Amygdala (tissue), 56 donors: ENCODE data around the gene GPX3.
A peak's percentile ranks its signal among the peaks of the same experiment; 100 is the strongest.

Experiments used
- DNase-seq, 56 donors: peaks; one replicate each; lab custom pipeline; 2025; lab: John Stamatoyannopoulos, UW

The GPX3 gene

DNA sequence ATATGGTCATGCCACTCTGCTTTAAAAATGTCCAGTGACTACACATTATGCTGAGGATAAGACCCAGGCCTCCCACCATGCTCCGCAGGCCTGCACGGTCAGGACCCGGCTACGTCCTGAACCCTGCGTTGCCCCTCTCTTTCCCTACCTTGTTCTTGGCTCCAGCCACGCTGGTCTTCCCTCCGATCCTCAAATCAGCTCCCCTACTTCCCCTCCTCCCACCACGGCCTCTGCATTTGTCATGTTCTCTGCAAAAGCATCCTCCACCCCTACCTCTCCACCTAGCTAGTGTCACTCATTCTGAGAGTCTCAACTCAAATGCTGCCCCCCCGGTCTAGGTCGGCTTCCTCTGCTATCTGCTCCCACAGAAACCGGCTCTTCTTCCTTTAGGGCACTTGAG is 11.2 kb downstream of the GPX3 start:
- no peak for DNase-seq

DNA sequence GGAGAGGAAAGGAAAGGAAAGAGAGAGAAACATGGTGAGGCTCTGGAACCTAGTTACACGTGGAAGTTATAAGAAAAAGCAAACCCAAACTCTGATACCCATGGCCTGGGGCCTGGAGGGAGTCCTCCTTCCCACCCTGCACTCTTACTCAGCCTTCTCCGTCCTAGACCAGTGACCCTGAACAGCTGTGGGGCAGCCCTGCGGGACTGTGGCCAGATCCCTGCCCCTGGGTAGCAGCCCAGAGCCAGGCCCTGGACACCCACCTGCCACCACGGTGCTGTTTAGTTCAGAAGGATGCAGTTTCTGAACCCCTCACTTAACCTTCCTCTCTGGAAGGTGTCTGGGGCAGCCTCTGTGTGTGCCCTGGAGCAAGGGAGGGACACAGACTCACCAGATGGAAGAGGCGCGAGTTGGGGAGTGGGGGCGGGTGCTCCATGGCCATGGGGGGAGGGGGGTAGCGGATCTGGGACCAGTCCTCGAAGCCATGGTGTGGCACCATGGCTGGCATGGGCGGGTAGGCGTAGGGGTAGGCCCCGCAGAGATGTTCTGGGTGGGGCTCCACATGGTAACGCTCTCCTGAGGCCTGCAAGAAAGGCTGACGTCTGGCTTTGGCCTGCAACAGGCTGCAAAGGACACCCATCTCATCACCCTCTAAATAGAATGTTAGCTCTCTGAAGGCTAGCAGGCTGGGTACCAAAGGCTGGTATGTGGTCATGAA is 13.0 kb downstream of the GPX3 start:
- no peak for DNase-seq

DNA sequence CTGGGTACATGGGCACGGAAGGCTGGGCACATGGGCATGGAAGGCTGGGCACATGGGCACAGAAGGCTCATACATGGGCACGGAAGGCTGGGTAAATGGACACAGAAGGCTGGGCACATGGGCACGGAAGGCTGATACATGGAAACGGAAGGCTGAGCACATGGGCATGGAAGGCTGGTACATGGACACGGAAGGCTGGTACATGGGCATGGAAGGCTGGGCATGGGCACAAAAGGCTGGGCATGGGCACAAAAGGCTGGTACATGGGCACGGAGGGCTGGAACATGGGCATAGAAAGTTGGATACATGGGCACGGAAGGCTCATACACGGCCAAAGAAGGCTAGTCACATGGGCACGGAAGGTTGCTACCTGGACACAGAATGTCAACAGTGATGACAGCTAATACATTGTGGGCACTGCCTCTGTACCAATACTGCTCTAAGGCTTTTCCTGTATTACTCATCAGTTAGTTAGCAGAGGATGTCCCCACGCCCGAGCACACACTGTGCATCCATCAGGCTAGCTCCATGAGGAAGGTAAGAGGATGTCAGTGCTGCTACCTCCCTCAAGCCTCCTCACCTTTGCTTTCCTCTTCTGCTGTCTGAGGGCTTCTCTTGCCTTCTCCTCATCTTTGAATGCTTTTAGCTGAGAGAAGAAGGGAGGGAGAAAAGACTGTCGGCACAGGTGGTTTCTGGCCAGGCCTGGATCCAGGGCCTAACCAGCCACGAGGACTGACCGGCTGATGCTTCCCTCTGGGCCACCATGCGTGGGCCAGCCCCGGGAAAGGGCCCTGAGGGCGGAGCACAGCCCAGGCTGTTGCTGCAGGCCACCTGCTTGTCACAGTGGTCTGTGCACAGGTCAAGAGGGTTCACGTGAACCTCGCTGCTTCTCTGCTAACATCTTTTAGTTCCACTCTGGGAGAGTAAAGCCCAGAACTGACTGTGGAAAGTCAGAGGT is 14.3 kb downstream of the GPX3 start:
- no peak for DNase-seq

DNA sequence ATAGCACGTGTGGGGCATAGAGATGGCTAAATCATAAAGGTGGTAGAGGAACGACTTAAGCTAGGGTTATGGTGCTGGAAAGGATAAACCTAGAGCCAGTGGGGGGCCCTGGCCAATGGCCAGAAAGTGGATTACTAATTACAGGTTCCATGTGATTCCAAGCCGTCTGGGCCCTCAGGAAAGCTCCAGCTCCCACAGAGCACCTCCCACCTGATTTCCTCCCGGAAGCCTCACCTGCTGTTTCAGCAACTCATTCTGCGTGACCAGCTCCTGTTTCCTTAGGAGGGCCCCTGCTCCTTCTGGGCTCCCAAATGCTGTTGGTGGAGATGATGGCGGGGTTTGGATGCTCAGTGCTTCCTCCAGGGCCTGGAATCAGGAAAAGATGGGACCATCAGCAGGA is 16.2 kb downstream of the GPX3 start:
- DNase-seq, result no peak

DNA sequence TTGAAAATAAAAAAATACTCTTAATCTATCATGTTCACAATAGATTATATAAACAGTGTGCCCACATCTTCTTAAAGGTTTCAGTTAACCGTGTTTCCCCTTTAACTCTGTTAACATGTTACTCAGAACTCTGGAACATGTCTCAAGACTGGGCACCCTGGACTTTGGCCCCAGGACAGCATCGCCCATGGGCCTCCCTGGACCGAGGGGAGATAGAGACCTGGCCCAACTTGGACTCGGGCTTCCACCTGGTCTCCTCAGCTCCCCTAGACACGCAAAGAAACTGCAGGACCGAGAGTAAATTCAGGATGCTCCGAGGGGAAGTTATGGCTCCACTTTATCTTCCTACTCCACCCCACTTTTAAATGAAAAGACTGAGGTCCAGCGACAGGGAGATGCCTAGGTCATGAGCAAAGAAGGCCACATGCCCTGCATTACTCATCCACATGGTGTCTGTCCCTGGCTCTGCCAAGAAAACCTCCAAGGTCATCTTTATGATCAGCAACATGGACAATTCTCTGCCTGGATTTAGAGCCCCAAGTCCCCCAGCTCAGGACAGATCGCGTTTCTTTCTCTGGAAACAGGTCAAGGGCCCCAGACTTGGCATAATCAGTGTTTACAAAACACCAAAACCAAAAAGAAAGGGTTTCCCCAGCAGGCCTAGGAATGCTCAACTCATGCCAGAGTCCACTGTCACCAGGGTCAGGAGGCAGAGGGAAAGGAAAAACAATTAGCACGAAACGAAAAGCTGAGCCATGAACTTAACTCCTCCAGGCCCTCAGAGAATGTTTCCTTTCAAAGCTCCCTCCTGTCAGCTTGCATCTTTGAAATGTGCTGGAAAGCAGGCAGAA is 17.4 kb downstream of the GPX3 start:
- DNase-seq, result no peak

DNA sequence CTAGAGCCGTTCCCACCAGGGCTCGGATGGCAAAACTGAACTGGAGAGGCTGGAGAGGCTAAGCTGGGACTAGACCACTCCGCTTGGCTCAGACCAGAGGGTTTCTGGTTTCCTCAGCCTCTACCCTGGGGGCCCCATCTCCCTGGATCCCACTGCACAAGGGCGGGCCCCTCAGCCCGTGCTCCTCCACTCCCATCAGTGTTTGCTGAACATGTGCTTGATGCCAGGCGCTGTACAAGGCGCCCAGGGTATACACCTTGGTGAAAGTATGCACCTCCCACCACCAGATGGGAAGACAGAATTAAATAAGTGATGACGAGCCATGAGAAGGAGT is 18.0 kb downstream of the GPX3 start:
- no peak for DNase-seq

DNA sequence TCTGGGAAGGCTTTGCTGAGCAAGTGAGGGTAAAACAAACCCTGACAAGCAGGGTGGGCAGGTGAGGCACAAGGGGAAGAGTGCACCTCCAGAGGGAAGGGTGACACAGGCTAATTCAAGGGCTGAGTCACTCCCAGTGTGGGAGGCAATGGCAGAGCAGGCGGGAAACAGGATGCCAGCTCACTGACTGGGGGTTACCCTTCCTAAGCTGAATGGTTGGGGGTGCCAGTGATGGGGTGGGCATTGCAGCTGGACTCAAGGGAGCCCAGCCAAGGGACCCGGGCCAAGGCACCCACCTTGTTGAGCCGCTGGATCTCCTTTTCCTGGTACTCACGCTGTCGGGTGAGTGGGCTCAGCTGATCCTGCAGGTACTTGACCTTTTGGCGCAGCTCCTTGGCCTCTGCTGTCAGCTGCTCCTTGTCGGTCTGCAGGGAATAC is 18.4 kb downstream of the GPX3 start:
- no peak for DNase-seq

DNA sequence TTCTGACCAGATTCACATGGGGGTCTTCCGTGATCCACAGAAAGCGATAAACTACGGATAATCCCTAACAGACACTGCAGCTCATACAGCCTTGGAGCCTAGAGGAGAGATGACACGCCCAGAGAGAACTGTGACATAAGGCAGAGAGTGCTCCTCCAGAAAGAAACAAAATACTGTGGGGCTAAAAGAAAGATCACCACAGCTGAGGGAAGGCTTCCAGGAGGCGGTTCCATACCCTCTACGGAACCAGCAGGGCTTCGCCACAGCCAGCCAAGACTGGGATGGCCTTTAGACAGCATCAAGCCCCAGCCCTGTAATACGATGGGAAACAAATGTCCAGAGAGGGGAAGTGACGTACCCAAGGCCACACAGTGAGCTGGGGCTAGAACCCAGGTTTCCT is 19.3 kb downstream of the GPX3 start:
- DNase-seq, result no peak

DNA sequence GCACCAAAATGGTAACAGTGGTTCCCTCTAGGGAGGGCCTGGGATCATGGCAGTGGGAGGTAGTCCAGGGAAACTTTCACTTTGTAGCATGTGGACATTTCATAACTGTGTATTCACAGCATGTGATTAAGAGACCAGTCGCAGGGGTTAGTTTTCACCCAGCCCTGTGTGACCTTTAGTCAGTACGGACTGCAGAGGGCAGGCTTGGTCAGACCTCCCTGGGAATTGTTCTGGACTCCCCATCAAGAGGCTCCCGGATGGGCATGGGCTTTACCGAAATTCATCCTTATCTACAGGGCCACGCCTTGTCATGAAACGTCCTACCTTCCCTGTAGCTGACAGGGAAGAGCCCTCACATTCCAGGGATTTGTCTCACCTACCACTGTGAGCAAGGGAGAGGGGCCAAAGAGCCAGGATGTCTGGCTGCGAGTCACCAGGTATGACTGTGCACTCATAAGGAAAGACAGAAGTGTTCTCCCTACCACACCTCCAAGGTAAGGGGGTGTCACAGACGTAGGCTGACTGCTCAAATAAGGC is 19.9 kb downstream of the GPX3 start:
- no peak for DNase-seq

DNA sequence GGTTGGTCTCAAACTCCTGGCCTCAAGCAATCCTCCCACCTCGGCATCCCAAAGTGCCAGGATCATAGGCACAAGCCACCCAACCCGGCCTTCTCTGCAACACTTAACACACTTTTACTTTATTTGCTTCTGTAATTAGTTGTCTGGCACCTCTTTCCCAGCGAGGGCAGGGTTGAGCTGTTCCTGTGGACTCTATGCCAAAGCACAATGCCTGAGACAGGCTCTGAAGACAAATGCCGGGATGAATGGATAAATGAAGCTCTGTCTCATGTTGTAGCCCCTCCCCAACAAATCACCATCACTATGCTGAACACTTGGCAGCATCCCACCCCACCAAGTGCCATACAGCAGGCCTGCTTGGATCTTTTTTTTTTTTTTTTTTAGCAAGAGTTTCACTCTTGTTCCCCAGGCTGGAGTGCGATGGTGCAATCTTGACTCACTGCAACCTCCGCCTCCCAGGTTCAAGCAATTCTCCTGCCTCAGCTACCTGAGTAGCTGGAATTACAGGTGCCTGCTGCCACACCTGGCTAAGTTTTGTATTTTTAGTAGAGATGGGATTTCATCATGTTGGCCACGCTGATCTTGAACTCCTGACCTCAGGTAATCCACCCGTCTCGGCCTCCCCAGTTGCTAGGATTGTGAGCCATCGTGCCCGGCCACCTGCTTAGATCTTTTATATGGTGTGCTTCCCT is 21.3 kb downstream of the GPX3 start:
- DNase-seq, result peak in 10 of 56 donors; percentile 3 to 51 (median 24)

DNA sequence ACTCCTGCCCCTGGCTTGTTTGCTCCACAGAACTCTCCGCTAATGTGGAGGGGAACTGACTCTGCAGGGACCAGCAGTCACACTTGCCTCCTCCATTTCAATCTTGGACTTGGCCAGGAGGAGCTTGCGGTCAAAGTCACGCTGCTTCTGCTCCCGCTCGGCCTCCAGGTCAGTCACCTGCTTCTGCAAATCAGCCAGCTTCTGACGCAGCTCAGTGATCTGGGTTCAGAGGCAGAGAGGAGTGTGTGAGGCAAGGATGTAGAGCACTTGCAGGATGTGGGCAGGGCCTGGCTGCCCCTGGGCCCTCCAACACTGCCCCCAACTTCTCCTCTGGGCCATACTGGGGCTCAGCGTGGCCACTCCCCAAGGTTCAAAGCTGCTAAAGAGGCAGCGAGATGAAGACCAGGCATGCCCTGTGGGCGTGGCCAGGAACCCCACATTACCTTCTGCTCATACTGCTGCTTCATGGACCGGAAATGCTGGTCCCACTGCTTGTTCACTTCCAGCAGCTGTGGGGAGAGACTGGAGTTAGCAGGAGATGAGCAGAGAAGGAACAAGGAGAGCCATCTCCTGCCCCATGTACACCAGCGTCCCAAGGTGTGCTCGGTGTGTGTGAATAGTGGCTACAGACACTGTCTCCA is 22.2 kb downstream of the GPX3 start:
- no peak for DNase-seq

DNA sequence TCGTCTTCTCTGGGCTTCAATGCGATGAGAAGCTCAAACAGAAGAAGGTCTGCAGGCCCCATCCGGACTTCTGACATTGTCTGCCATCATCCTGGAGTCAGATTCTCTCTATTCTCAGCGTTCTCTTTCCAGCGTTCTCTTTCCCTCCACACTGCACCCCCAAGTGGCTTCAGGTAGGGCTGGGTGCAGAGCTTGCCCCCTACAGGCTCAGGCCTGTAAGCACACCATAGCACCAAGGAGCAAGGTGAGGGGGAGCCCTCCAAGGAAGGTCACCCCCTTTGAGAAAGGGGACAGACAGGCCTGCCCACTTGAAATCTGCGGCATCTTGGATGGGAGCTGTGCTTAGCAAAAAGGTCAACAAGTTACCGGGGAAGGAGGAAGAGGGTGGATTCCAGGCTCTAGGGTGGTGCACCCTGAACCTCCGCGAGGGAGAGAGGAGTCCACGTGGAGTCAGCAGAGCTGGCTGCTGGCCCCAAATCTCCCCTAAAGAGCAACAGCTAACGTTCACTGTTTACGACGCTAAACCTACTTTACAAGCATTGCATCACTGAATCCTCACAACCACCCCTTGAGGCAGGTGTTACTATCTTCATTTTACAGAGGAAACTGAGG is 27.5 kb downstream of the GPX3 start:
- no peak for DNase-seq

DNA sequence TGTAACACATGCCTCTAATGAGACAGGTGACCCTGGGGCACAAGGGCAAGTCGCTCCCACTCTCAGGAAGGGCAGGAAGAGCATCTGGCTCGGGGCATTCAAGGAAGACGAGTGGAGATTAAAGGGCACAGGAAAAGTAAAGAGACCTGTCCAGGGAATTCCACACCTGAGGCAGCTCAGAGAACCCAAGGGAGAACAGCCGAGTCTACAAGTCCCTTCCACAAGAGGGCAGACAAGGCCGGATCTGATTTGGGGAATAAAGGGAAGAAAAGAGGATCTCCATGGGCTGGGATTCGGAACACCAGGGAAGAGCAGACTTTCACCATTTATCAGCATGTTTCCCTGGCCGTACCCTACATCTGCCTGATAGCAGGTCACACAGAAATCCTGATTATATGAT is 28.1 kb downstream of the GPX3 start:
- no peak for DNase-seq

DNA sequence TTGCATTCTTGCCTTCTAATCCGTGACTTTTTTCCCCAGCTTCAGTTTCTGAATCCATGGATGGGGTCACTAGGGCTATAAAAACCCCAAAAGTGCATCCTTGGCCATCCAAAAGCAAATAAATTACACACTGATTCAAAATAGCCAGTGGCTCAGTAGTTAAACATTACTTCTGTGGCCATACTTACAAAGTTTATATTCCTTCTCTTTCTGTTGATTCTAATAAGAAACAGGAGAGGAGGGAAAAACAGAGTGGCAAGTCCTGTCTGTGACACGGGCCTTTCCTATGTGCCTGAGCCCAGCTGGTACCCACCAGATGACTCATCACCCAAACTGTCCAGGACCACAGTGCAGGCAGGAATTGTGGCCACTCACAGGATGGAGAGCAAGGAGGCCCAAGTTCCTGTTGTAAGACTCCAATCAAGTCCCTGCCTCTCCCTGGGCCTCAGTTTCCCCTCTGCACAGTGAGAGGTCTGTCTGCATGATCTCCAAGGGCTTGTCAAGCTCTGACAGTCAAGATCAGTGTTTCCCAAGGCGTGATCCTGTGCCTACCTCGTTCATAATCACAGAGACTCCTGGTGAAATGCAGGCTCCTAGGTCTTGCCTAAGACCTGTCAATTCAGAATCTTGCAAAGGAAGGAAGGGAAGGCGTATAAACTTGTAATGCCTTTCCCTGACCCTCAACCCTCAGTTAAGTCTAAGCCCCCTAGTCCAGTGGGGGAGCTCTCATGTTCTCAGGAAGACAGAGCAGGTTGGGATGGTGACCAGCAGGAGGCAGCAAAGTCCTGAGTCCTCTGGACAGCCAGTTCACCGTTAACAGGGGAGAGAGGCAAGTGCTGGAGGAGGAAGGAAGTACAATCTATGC is 30.9 kb downstream of the GPX3 start:
- peak in 45 of 56 donors; percentile 2 to 77 (median 29) for DNase-seq

DNA sequence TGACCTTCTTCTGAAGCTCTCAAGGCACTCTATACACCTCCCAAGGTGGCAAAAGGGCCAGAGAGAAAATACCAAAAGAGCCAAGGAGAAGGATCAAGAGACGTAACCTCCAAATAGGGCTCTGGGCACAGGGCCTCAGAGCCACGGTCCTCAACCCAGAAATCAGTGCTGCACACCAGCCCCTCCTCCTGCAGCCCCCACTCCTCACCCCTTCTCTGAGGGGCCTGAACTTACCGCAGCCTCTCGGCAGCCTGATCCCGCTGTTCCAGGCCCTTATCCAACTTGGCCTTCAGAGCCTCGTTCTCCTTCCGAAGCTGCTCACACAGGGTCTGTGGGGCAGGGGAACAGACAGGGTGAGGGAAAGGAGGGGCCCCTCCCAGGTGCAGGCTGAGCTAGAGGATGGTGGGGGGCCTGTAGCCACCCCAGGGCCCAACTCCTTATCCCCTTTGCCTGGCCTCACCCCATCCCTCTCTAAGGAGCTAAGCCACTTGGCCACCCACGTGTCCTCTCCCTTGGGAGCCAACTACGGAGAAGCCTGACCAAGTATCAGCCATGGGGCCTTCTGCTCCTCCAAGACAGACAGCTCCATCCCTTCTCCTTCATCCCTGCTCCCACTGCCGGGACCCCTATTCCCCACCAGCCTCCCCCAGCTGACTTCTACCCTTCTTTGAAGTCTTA is 31.7 kb downstream of the GPX3 start:
- DNase-seq, result peak in 1 of 56 donors; percentile 7

DNA sequence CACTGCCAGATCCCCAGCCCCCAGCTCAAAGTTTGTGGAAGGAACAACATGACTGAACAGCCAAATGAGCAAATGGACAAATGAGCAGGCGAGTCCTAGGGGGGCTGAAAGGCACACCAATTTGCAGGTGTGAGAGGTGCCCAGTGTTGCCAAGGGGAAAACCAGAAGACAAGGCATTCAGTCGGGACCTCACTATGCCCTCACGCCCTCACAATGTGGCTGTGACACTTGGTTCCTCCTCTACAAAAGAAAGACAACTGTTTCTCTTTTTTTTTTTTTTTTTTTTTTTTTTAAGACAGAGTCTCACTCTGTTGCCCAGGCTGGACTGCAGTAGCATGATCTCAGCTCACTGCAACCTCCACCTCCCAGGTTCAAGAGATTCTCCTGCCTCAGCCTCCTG is 32.4 kb downstream of the GPX3 start:
- no peak for DNase-seq

DNA sequence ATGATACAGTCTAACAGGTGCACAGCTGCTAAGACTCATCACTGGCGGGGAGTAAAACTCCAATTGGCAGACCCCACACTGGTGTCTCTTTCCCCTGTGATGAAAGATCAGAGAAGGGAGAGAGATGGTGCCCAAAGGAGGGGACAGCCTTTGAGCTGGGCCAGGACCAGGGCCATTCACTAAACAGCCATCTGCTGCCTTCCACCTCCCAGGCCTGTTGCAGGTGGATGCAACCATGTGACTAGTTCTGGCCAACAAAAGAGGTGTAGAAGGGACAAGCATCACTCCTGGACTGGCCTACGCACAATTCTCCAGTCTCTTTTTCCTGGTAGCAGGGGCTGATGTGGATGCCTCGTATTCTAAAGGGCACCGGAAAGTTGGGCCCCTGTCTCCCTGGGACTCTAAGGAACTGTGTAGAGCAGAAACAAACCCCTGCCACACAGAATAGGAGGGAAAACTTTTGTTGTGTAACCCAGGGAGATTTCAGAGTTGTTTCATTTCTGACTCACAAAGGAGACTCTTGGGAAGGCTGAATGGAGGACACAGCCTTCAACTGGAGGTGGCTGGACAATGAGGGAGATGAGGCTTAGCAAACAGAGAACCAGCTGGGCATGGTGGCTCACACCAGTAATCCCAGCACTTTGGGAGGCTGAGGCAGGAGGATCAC is 33.5 kb downstream of the GPX3 start:
- DNase-seq, result no peak
